ENCODE results near the gene ERCC4. TPM values are rescaled to one million over a fixed set of nuclear protein-coding genes. Genes with fewer than 3 reads are reported as not detected.

The ERCC4 gene
- total RNA-seq, 2 donors from 2014 or later: 12.9 to 18.2 TPM

DNA sequence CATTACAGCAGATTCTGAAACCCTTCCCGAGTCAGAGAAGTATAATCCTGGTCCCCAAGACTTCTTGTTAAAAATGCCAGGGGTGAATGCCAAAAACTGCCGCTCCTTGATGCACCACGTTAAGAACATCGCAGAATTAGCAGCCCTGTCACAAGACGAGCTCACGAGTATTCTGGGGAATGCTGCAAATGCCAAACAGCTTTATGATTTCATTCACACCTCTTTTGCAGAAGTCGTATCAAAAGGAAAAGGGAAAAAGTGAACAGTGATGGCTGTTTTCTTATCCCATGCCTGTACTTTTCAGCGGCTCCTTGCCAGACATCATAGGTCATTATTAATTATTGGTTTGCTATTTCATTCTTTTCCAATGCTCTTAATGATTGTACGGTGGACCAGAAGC lies 28.1 kb downstream of the ERCC4 start:
- H3K4me3 Mint-ChIP-seq: no peak overlapping the region
- Histone ChIP-seq H3K9me3 (ENCODE audit: control insufficient read depth, low read length) (no peaks in the 10 kb centered on the region), H3K36me3 (ENCODE audit: control insufficient read depth, insufficient read depth, low read length) (peaks cover 18% of the 10 kb centered on the region), H3K27ac (ENCODE audit: low read depth, low read length) (no peak overlapping the region), H3K4me1 (ENCODE audit: control insufficient read depth, insufficient read depth, low read length) (no peaks in the 10 kb centered on the region), H3K27me3 (ENCODE audit: control insufficient read depth, insufficient read depth, low read length, poor library complexity, severe bottlenecking) (no peaks in the 10 kb centered on the region), H3K9ac (ENCODE audit: extremely low read depth, low read length, poor library complexity, severe bottlenecking) (no peak overlapping the region), H3K4me3 (ENCODE audit: low read length) (no peak overlapping the region)
- DNase-seq: no peak
- no peaks in the 10 kb centered on the region for H3K4me1 Mint-ChIP-seq
- no peak overlapping the region for H3K27ac Mint-ChIP-seq
- H3K27me3 Mint-ChIP-seq (ENCODE audit: insufficient read depth): no peaks in the 10 kb centered on the region
- no peaks in the 10 kb centered on the region for H3K9me3 Mint-ChIP-seq
- TF ChIP-seq, protein P1, sequence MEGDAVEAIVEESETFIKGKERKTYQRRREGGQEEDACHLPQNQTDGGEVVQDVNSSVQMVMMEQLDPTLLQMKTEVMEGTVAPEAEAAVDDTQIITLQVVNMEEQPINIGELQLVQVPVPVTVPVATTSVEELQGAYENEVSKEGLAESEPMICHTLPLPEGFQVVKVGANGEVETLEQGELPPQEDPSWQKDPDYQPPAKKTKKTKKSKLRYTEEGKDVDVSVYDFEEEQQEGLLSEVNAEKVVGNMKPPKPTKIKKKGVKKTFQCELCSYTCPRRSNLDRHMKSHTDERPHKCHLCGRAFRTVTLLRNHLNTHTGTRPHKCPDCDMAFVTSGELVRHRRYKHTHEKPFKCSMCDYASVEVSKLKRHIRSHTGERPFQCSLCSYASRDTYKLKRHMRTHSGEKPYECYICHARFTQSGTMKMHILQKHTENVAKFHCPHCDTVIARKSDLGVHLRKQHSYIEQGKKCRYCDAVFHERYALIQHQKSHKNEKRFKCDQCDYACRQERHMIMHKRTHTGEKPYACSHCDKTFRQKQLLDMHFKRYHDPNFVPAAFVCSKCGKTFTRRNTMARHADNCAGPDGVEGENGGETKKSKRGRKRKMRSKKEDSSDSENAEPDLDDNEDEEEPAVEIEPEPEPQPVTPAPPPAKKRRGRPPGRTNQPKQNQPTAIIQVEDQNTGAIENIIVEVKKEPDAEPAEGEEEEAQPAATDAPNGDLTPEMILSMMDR (conservative IDR thresholded peaks at IDR 0.05): no peak
- WGBS, 2 experiments (ENCODE audit: insufficient coverage in 1 of 2, insufficient read length in 1 of 2): 93 to 94% methylated on average over 9 of the region's 9 CpGs
- peaks cover 40% of the 10 kb centered on the region for H3K36me3 Mint-ChIP-seq (ENCODE audit: low read depth)

DNA sequence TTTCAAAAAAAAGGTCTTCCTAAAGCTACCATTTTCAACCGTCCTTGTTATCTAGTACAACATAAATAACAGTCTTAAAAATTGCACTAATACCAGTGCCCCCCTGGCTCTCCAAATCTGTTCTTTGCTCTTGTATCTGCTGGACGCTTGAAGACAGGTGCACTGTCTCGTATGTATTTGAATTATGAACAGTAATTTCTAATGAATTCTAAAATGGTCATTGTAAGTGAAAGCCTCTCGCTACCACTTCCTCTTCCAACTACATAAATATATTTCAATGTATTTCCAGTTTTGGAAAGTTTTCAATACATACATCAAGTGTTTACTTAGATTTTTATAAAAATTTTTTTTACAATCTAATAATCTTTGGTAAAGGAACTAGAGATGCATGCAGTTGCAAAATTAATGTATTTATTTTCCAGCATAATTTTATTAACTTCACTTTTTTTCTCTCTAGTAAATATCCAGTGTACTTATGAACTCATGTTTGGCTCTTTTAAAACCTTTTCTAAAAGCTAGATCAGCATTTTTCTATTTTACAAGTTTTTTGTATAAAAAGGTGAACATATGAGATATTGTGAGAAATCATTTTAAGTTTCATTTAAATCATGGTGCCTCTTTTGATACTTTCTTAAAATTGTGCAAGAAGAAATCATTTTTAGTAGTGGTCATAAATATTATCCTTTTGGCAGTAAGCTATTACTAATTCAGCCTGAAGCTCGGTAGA lies 31.0 kb downstream of the ERCC4 start:
- Histone ChIP-seq H3K4me1 (ENCODE audit: control insufficient read depth, insufficient read depth, low read length) (no peaks in the 10 kb centered on the region), H3K27ac (ENCODE audit: low read depth, low read length) (no peak overlapping the region), H3K36me3 (ENCODE audit: control insufficient read depth, insufficient read depth, low read length) (peaks cover 12% of the 10 kb centered on the region), H3K4me3 (ENCODE audit: low read length) (no peak overlapping the region), H3K9me3 (ENCODE audit: control insufficient read depth, low read length) (no peaks in the 10 kb centered on the region), H3K27me3 (ENCODE audit: control insufficient read depth, insufficient read depth, low read length, poor library complexity, severe bottlenecking) (no peaks in the 10 kb centered on the region), H3K9ac (ENCODE audit: extremely low read depth, low read length, poor library complexity, severe bottlenecking) (no peak overlapping the region)
- TF ChIP-seq, protein P1 (conservative IDR thresholded peaks at IDR 0.05): no peak
- 91 to 100% methylated on average over 1 to 3 of the region's 5 CpGs for WGBS, 2 experiments (ENCODE audit: insufficient coverage in 1 of 2, insufficient read length in 1 of 2)
- DNase-seq: no peak
- Mint-ChIP-seq H3K27ac (no peak overlapping the region), H3K4me1 (no peaks in the 10 kb centered on the region), H3K9me3 (no peaks in the 10 kb centered on the region), H3K4me3 (no peak overlapping the region), H3K27me3 (ENCODE audit: insufficient read depth) (no peaks in the 10 kb centered on the region), H3K36me3 (ENCODE audit: low read depth) (peaks cover 24% of the 10 kb centered on the region)

DNA sequence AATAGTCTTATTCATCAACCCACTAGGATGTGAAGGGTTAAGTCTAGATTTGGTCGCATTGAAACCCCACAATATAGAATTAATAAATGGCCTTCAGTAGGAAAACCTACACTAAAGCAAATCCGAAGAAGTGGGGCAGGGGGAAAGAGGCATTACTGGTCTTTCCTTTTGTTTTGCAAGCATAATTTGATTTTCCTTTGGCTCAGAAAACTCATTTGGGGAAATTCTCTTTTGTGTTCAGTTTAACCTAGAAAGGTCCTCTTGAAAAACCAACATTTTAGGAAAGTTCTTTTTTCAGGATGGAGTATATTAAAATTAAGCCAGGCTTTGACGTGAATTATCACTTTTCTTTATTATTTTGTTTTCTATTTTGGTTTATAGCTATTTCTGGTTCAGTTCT lies 31.7 kb downstream of the ERCC4 start:
- Histone ChIP-seq H3K4me1 (ENCODE audit: control insufficient read depth, insufficient read depth, low read length) (no peaks in the 10 kb centered on the region), H3K27me3 (ENCODE audit: control insufficient read depth, insufficient read depth, low read length, poor library complexity, severe bottlenecking) (no peaks in the 10 kb centered on the region), H3K36me3 (ENCODE audit: control insufficient read depth, insufficient read depth, low read length) (peaks cover 7% of the 10 kb centered on the region), H3K9ac (ENCODE audit: extremely low read depth, low read length, poor library complexity, severe bottlenecking) (no peak overlapping the region), H3K9me3 (ENCODE audit: control insufficient read depth, low read length) (no peaks in the 10 kb centered on the region), H3K27ac (ENCODE audit: low read depth, low read length) (no peak overlapping the region), H3K4me3 (ENCODE audit: low read length) (no peak overlapping the region)
- Mint-ChIP-seq H3K27me3 (ENCODE audit: insufficient read depth) (no peaks in the 10 kb centered on the region), H3K4me1 (no peaks in the 10 kb centered on the region), H3K36me3 (ENCODE audit: low read depth) (peaks cover 18% of the 10 kb centered on the region), H3K27ac (no peak overlapping the region), H3K9me3 (no peaks in the 10 kb centered on the region), H3K4me3 (no peak overlapping the region)
- WGBS, 2 experiments (ENCODE audit: insufficient coverage in 1 of 2, insufficient read length in 1 of 2): 86 to 100% methylated on average over 1 to 2 of the region's 3 CpGs
- TF ChIP-seq, protein P1 (conservative IDR thresholded peaks at IDR 0.05): no peak
- no peak for DNase-seq
